Erythroblast (primary cell): Measurements from ENCODE around the gene NAT8.

ENCODE experiments used
- GATA1 ChIP-seq: IDR thresholded peaks from 2 replicates; pipeline ENCODE4 v1.6.1; 2011; ENCODE audit warnings: low read depth, mild to moderate bottlenecking, control low read depth, low read length, moderate library complexity
- POLR2A ChIP-seq: IDR thresholded peaks from 2 replicates; pipeline ENCODE4 v1.6.1; 2011; ENCODE audit warnings: mild to moderate bottlenecking, low read length

DNA sequence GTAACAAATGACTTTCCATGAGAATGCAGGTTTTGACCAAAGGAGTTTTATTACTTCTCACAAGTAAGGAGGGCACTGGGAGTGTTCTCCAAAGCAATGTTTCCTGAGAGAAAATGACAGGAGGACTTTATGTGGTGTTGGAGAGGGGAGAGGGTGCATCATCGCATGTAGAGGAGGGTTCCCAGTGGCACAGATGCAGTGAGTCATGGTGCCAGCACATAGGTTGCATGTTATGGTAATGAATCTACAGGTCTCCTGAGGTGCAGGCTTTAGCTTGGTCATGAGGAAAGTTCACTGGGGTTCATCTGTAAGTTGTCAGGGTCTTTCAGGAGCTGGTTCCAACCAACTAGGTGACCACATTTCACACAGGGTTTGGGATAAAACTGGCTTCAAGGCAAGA, 30.4 kb downstream of the NAT8 start:
- no peak for TF ChIP-seq POLR2A
- no peak for TF ChIP-seq GATA1
